Vagina (tissue), 2 donors: ENCODE measurements around the gene DUSP3.

Experiments
- CTCF ChIP-seq, 3 experiments: fragments of 450-650 bp in 2 of 3; fragments of 200-600 bp in 1 of 3; sonication (generic) in 1 of 3; IDR thresholded peaks; one replicate each; pipeline ENCODE4 v1.5.1; 2017 to 2019; ENCODE audit warnings: antibody characterized with exemption in 3 of 3, mild to moderate bottlenecking in 2 of 3, moderate library complexity in 2 of 3
- POLR2A ChIP-seq, 2 donors: fragments of 450-650 bp; IDR thresholded peaks; one replicate each; pipeline ENCODE4 v1.6.1; 2017; ENCODE audit warnings: antibody characterized with exemption in 2 of 2, mild to moderate bottlenecking in 2 of 2, moderate library complexity in 2 of 2
- POLR2AphosphoS5 ChIP-seq, 2 donors: sonication (generic); formaldehyde crosslinking; IDR thresholded peaks; one replicate each; pipeline ENCODE4 v1.9.0; 2017; ENCODE audit warnings: antibody characterized with exemption in 2 of 2, mild to moderate bottlenecking in 2 of 2, low read depth in 1 of 2; ENCODE audit not compliant: insufficient read depth in 1 of 2

GRCh38 chr17:43754947-43755346 is 23.8 kb downstream of the DUSP3 start:
- TF ChIP-seq CTCF (IDR thresholded peaks at IDR 0.05): no peak
- no peak for TF ChIP-seq POLR2A (IDR thresholded peaks at IDR 0.05)
- TF ChIP-seq POLR2AphosphoS5 (IDR thresholded peaks at IDR 0.05; ENCODE audit: insufficient read depth in 1 of 2, low read depth in 1 of 2): no peak
